A375 (cell line): Measurements from ENCODE around the gene TXNL1. TPM values are rescaled to one million over a fixed set of nuclear protein-coding genes. Genes with fewer than 3 reads are reported as not detected.

Experiments used
- total RNA-seq: library from RNA; depleted of rRNA; stranded (reverse); fragments of >200 nt; shearing (Covaris generic); gene quantifications from 2 replicates; pipeline ENCODE4 v1.2.3, GENCODE V29; 2014; rRNA removed

The TXNL1 gene
- total RNA-seq: 36.0 and 36.6 TPM in 2 replicates

DNA sequence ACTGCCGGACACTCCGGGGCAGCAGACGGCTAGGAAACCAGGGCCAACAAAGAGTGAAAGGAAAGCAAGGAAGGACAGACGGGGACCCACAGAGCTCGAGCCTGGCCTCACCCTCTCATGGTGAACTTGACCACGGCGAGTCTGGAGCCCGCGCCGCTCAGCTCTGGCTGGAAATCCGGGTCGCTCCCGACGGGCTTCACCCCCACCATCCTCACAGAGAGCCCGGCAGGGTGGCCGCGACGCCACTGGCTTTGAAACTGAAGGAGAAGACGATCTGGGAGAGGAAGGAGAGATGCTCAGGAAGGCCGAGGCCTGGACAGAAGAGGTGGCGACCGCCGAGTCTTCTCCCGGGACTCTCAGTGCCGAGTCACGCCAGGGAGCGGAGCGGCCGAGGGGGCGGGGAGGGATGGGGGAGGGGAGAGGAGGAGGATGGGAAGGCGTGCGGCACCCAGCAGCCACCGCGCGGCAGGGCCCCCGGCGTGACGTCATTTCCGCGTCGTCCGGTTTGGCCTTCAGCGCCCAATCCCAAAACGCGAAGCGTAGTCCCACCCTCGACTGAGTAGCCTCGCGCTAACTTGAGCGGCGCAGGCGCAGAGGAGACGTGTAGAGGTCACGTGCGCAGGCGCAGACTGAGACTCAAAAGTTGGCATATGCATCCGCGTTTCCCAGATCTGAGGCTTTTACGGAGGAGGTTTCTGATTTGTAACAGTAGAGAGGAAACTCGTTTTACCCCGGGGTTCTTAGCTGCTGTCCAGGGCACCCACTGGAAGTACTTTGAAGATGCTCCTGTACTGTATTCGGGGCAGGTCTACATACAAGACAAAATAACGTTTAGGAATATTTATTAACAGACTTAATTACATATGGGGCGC, at the start of gene TXNL1:
TXNL1 (minus strand) TSS at position 361 of the 872 bp plus-strand sequence; CDS start at position 209, 152 bp downstream.

GRCh38 chr18:56650944-56651770, 12.8 kb upstream of the TXNL1 start, which contains the start of gene WDR7:
Gene WDR7, plus strand, starts transcription at chr18:56651359. Its CDS starts 21,157 bp downstream, at chr18:56672516.

Other genes with a start within 250 kb of the TXNL1 start
- 4.7 and 4.8 TPM in 2 replicates for gene WDR7, start 12.8 kb upstream of the TXNL1 start, total RNA-seq